Body of pancreas (tissue), 4 donors: Measurements from ENCODE around the gene URB1.

Experiments used
- POLR2A ChIP-seq, 3 donors: fragments of 450-650 bp; IDR thresholded peaks; one replicate each; pipeline ENCODE4 v1.6.1; 2016; ENCODE audit warnings: antibody characterized with exemption in 3 of 3, mild to moderate bottlenecking in 2 of 3
- TF ChIP-seq, protein P1 (sequence below), 7 experiments: fragments of 450-650 bp in 4 of 7; fragments of 200-600 bp in 3 of 7; sonication (generic) in 3 of 7; IDR thresholded peaks; one replicate each; pipeline ENCODE4 v1.5.1; 2016 to 2019; ENCODE audit warnings: antibody characterized with exemption in 7 of 7

DNA sequence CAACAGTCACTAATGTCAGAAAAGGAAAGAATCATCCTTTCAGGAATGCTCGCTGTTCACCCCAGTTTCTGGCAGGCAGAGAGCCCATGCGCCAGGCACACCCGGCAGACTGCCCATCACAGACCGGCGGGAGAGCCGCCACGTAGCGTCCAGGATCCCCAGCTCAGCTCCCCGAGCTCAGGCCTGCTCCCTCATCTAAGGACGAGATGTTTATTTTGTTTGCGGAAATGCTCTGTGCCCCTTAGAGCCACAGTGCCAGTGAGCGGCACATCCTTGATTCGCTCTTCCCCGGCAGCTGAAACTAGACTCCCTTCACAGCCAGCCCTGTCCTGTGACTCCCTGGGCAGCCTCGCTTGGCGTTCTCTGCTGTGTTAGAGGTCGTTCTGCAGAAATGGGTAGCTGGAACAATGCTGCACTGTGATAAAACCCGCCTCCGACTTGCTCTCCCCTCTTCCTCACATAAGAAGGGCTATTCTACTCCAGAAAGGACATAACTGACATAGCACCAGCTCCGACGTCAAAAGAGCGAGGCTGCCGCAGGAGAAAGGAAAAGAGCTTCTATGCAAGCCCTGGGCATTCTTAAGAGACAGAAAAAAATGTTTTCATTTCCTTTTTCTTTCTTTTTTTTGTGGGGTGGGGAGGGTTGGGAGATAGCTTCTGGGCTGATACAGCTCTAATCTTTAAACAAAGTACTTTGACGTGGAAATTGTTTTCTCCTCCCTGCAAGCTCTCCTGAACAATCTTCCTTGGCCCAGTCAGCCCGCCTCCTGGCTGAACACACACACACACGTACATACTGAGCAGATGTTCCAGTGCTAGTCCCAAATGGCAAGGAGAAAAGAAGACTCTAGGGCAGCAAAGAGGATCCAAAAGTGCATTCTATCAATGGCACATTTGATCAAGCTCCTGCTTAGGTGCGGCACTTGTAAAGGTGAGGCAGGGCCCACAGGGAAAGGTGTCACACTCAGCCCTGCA lies 56.9 kb downstream of the URB1 start:
- TF ChIP-seq POLR2A (IDR thresholded peaks at IDR 0.05): no peak
- TF ChIP-seq, protein P1, sequence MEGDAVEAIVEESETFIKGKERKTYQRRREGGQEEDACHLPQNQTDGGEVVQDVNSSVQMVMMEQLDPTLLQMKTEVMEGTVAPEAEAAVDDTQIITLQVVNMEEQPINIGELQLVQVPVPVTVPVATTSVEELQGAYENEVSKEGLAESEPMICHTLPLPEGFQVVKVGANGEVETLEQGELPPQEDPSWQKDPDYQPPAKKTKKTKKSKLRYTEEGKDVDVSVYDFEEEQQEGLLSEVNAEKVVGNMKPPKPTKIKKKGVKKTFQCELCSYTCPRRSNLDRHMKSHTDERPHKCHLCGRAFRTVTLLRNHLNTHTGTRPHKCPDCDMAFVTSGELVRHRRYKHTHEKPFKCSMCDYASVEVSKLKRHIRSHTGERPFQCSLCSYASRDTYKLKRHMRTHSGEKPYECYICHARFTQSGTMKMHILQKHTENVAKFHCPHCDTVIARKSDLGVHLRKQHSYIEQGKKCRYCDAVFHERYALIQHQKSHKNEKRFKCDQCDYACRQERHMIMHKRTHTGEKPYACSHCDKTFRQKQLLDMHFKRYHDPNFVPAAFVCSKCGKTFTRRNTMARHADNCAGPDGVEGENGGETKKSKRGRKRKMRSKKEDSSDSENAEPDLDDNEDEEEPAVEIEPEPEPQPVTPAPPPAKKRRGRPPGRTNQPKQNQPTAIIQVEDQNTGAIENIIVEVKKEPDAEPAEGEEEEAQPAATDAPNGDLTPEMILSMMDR (IDR thresholded peaks at IDR 0.05): no peak
